ENCODE measurements around the gene BUD13.

The BUD13 gene

DNA sequence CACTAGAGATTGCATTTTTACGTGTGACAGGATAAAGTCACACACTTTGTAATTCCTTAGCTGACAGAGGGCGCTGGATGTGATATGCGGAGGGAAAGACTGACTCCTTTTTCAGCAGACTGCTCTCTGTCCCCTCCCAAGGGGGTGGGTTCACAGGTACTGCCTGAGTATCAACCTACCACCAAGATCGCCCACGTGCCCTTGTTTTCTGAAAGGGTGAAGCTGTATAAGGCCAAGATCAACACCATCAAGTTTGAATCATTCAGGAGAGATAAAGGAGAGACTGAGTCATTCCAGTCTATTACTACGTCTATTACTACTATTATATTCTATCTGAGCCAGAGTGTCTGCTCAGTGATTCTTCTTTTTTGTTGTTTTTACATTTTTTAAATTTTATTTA lies 30.7 kb downstream of the BUD13 start:
- DNase-seq, result no peak

DNA sequence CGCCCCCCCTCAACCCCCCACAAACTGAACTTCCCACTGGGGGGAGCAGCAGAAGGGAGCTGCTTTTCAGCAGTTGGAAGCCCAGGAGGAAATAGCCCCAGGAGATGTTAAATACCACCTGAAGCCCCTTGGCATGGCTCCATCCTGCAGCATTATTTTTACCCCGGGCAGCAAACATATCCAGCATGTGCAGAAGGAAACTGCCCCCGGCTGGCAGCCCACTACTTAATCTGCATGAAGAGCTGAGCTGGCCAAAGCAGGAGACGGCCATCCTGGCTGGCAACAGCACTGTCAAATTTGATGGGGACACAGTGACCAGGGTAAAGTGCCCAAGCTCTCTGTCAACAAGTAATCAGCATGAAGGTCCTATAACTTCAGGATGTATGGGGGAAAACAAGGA lies 32.0 kb downstream of the BUD13 start:
- no peak for DNase-seq

GRCh38 chr11:116738975-116739374 lies 33.8 kb downstream of the BUD13 start:
- DNase-seq, result no peak

DNA sequence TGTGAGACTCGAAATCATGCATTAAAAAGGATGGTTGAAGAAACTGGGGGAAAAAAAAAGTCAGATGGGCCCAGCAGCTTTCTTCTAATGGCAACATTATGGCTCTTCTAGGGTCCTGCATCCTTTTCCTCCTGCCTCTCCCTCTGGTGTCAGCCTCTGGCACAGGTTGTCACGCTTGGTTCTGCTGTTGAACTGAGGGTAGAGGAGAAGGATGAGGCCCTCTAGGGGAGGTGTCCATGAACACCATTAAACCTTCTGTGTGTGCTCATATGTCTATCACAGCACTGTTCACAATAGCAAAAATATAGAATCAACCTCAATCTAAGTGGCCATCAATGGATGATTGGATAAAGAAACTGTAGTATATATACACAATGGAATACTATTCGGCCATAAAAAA lies 36.0 kb downstream of the BUD13 start:
- DNase-seq, result peak; percentile 19

- no peak for DNase-seq
These were observed 38.7 kb downstream of the BUD13 start for GRCh38 chr11:116733969-116734508.

DNA sequence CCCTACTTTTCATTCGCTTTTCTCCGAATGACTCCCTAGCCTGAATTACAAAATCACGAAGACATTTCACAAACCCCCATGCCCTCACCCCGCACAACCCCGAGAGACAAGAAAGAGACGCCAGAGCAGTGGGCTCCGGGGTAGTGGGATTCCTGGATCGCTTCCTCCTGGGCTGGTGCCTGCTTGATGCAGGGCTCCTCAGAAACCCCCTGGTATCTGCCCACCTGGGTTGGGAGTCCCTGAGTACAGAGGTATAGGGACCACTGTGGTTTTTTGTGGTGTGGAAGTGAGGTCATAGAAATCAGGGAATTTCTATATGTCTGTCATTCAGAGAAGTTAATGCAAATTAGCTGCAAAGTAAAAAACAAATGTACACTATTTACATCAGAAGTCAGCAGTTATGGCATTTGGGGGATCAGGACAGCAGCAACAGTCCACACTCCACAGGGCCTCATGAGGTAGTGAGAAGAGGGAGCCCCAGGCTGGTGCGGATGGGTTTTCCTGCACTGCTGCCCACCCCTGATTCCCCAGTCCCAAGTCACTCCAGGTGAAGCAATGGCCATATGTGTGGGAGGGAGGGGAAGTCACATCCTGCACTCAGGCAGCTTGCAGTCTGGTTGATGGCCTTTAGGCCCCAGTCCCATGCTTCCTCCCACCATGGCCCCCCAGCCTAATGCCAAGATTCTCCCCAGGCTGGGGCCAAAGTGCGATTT lies 39.6 kb downstream of the BUD13 start:
- no peak for DNase-seq

- DNase-seq, result peak; percentile 84
These were observed 40.3 kb downstream of the BUD13 start for GRCh38 chr11:116732271-116733042.

DNA sequence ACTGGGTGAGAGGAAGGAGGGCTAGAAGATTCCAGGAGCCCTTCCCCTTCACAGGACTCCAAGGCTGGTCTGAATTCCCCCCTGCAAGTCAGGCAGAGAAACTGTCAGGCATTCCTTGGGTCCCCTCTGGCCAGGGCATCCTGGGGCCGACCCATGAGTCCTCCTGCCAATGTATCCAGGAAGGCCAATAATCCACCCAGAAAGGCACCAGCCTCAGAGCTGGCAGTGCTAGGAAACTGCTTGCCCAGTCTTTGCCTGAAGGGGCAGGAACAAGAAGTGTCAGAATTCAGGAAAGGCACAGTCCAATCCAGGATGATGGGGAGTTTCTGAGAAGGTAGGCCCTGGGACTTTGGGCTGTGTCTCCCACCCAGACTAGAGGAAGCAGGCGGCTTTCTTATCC lies 41.0 kb downstream of the BUD13 start:
- no peak for DNase-seq

DNA sequence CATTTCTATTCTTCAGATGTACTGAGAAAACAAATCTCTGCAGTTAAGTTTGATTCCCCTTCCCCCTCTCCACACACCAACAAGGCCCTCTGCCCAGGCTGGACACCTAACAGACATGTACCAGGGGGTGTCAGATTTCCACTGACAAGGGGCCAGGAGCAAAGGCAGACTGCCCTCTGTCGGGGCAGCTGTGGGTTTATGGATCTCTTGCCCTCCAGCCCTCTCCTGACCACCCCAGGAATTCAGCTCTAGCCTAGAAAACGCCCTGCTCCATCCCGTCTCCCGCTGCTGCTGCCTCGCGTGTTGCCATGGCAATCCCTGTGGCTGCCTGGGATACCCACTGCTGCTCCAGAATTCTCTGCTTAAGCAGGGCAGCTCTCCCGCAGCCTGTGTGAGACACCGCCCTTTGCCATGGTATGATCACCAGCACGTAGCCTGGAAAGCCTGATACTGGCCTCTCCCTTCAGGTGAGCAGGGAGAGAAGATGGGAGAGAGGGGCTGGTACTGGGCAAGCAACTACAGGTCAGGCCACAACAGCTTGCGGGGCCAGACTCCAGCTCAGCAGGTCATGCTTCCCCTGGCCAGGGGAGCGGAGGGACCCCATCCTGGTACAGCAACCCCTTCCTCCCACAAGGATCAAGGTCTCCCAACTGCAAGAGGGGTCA lies 41.6 kb downstream of the BUD13 start:
- DNase-seq, result peak; percentile 7

- no peak for DNase-seq
These were observed 42.2 kb downstream of the BUD13 start for GRCh38 chr11:116730601-116731000.

- DNase-seq, result no peak
These were observed 42.6 kb downstream of the BUD13 start for GRCh38 chr11:116730241-116730561.

DNA sequence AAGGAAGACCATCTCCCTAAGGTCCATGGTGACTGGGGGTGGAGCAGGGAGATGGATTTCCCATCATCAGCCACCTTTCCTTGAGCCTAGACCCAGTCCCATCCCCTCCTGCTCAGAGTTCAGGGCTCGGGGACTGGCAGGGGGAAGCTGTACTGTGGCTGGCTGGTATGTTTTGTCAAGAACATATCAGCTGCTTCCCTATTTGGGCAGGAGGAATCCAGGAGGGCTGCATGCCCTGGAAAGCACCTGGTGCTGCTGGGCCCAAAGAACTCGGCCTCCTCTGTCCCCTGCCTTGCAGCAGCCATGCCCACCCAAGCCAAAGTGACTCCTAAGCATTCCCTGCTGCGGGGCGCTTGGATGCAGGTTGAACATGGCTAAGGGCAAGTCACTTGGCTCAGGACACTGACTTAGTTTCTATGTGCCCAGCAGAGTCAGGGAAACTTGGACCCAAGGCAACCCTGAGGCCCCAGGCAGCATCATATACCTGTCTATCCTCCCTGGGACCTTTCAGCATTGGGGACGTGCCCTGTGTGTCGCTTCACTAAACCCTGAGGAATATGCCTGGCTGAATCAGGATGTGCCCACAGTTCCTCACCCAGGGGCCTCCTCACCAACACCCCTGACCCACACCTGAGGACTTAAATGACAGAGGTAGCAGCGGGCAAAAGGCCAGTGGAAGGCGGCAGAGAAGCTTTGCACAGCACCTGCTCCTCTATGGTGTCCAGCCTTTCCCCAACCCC lies 43.1 kb downstream of the BUD13 start:
- no peak for DNase-seq

DNA sequence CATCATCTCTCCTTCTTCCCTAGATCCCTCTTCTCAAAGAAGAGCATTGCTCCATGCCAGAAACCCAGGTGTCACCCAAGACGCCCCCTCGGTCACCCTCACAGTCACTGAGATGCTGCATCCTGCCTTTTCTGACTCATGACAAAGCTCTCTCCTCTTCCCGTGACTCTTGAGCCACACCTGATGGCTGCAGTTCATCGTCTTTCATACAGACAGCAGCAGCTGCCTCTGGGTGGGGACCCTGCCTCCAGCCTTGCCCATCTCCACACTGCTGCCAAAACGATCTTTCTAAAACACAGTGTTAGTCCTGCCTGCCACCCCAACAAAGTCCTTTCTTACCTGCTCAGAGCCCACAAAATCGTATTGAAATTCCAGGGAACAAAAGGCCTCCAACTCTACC lies 44.8 kb downstream of the BUD13 start:
- no peak for DNase-seq

- no peak for DNase-seq
These were observed 47.2 kb downstream of the BUD13 start for GRCh38 chr11:116725434-116726221.

DNA sequence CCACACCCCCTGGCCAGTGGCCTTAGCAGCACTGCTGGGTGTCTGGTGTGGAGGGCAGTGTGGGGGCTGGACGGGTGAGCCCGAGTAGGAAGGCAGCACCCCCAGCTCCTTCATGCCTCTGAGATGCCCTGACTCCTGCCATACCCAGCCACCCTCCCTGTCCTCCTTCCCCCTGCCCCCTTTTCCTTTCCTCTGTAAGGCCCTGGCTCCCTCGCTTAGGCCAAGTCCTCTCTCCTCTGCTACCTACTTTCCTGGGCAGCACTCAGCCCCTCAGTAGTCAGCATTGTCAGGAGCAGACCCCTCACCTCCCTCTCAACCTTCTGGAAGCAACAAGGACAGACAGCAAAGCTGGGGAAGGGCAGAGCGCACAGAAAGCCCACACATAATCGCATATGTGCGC lies 48.0 kb downstream of the BUD13 start:
- no peak for DNase-seq

GRCh38 chr11:116723511-116723910 lies 49.3 kb downstream of the BUD13 start:
- no peak for DNase-seq

DNA sequence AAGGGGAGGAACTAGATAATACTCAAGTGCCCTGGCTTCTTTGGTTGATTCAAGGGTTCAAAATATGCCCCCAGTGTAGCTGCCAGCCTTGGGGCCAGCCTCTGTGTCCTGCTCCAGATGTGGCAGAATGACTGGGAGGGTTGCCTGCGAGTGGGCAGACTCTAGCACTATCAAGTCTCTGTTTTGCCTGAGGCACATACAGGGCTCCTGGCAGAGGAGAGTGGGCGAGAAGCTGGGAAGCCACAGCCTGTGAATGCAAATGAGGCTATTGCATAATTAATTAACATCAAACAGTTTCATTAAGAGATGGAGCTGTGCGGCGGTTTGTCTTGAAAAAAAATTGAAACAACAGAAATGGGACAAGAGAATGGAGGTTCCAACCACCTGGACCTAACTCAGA lies 50.8 kb downstream of the BUD13 start:
- no peak for DNase-seq

- no peak for DNase-seq
These were observed 51.9 kb downstream of the BUD13 start for GRCh38 chr11:116720895-116721294.

GRCh38 chr11:116718955-116719501 lies 53.8 kb downstream of the BUD13 start:
- DNase-seq, result no peak

DNA sequence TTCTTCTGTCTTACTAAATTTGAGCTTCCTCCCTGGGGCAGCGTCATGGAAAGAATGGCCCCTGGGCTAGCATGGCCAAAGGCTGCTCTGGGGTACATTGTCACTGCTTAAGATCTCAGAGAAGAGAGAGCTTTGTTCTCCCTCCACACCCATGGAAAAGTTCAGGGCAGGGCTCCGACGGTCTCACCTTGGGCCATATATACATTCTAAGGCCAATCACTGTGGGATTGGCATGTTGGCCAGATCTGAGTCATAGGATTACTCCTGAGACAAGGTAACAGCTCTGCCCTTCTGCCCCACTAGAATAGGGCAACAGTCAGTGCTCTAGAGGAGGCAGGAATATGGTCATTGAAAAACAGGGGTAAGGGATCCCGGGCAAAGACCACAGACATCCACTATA lies 56.2 kb downstream of the BUD13 start:
- no peak for DNase-seq

DNA sequence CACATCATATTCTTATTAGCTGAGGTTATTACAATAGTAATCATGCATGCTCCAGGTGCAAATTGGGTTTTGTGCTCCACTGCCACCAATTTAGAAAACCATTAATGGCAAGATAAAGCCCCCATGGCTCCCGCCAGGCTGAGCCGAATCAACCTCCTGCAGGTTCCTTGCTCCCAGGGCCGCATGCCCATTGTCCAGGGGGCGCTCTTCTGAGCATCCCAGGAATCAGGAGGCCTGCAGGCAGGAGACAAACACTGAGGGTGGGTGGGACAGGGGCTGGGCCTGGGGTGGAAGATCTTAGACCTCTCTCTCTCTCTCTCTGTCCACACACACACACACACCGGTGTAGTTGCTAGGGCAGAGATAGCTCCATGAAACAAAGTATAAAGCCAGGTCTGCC lies 57.4 kb downstream of the BUD13 start:
- DNase-seq, result no peak

- peak; percentile 42 for DNase-seq
These were observed 57.9 kb downstream of the BUD13 start for GRCh38 chr11:116714902-116715301.
